ENCODE data around the gene AHNAK. TPM values are rescaled to one million over a fixed set of nuclear protein-coding genes. Genes with fewer than 3 reads are reported as not detected.
A peak's percentile ranks its signal among the peaks of the same experiment; 100 is the strongest.

AHNAK gene
- total RNA-seq, 4 donors from 2014 or later = 1,278 to 2,374 (median 1,866) TPM

GRCh38 chr11:62498031-62498430 lies 48.6 kb downstream of the AHNAK start:
- Histone ChIP-seq H3K27me3 (no peaks in the 10 kb centered on the region), H3K27ac (replicated peaks in 1 of 4) (no peak overlapping the region), H3K9me3 (no peaks in the 10 kb centered on the region), H3K4me1 (peaks cover 37 to 43% (median 39%) of the 10 kb centered on the region in 4 donors), H3K36me3 (no peaks in the 10 kb centered on the region), H3K4me3 (no peak overlapping the region)
- intact Hi-C loops (cut with DNase I) = no loop called here
- 84% methylated on average over 4 of the region's 4 CpGs for WGBS
- TF ChIP-seq POLR2AphosphoS5 (IDR thresholded peaks at IDR 0.05) = no peak
- no peak for DNase-seq (ENCODE audit: extremely low spot score)

DNA sequence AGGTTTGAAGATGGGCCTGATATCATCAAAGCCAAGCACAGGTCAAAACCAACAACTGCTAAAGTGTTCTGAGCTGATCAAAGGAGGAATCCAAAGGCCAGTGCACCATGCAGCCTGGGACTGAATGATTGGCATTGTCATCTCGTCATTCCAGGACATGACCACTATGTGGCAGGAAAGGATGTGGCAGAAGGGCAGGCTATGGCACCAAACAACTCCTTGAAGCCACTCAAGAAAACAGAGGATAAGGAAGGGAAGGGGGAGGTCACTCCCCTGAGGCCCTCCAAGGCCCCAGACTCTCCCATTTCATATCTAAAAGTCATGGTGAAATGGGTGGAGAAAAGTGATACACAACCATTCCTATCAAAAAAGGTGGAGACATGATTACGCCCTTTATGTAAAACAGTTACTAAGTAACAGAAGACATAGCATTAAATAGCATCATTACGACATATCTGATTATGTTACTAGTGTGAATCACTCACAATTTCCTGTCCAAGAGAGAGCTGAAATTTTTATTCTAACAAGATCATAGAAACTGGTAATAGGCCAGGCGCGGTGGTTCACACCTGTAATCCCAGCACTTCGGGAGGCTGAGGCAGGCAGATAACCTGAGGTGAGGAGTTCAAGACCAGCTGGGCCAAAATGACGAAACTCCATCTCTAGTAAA lies 49.3 kb downstream of the AHNAK start:
- DNase-seq (ENCODE audit: extremely low spot score) = no peak
- intact Hi-C loops (cut with DNase I) = no loop called here
- TF ChIP-seq POLR2AphosphoS5 (IDR thresholded peaks at IDR 0.05) (no peak), CTCF (IDR thresholded peaks at IDR 0.05) (peak in 2 of 3 experiments; percentile 8 to 28), EP300 (IDR thresholded peaks at IDR 0.05) (no peak), POLR2A (IDR thresholded peaks at IDR 0.05; ENCODE audit: low read depth) (no peak)
- Histone ChIP-seq H3K4me3 (no peak overlapping the region), H3K9me3 (no peaks in the 10 kb centered on the region), H3K36me3 (no peaks in the 10 kb centered on the region), H3K4me1 (peaks cover 30 to 35% (median 32%) of the 10 kb centered on the region in 4 donors), H3K27me3 (no peaks in the 10 kb centered on the region), H3K27ac (replicated peaks in 1 of 4) (peak overlapping the region in 1 of 4 donors; percentile 9)
- 71% methylated on average over 7 of the region's 7 CpGs for WGBS

- no peak overlapping the region for H3K27ac ChIP-seq (replicated peaks in 1 of 4)
- no peak for DNase-seq (ENCODE audit: extremely low spot score)
- WGBS = 97% methylated on average over 6 of the region's 6 CpGs
- intact Hi-C loops (cut with DNase I) = no loop called here
- TF ChIP-seq POLR2AphosphoS5 (IDR thresholded peaks at IDR 0.05) (no peak), CTCF (IDR thresholded peaks at IDR 0.05) (no peak), EP300 (IDR thresholded peaks at IDR 0.05) (no peak)
- peaks cover 24 to 29% (median 26%) of the 10 kb centered on the region in 4 donors for H3K4me1 ChIP-seq
- no peaks in the 10 kb centered on the region for H3K27me3 ChIP-seq
- no peaks in the 10 kb centered on the region for H3K9me3 ChIP-seq
- no peak overlapping the region for H3K4me3 ChIP-seq
- H3K36me3 ChIP-seq = no peaks in the 10 kb centered on the region
Observed at GRCh38 chr11:62496676-62497075, 49.9 kb downstream of the AHNAK start.

GRCh38 chr11:62494246-62494645 lies 52.4 kb downstream of the AHNAK start:
- H3K27me3 ChIP-seq = no peaks in the 10 kb centered on the region
- no peaks in the 10 kb centered on the region for H3K9me3 ChIP-seq
- H3K4me1 ChIP-seq = peaks cover under 1 to 11% (median 5%) of the 10 kb centered on the region in 4 donors
- TF ChIP-seq POLR2A (IDR thresholded peaks at IDR 0.05; ENCODE audit: low read depth) (no peak), CTCF (IDR thresholded peaks at IDR 0.05) (no peak)
- H3K4me3 ChIP-seq = no peak overlapping the region
- no peak for DNase-seq (ENCODE audit: extremely low spot score)
- 89% methylated on average over 4 of the region's 4 CpGs for WGBS
- no peak overlapping the region for H3K27ac ChIP-seq (replicated peaks in 1 of 4)
- no peaks in the 10 kb centered on the region for H3K36me3 ChIP-seq
- intact Hi-C loops (cut with DNase I) = no loop called here

- WGBS = 94% methylated on average over 3 of the region's 3 CpGs
Observed at GRCh38 chr11:62493801-62494200, 52.8 kb downstream of the AHNAK start.

More at GRCh38 chr11:62493801-62494200, 52.8 kb downstream of the AHNAK start:
- Histone ChIP-seq H3K4me1 (peaks cover 0 to 10% (median 7%) of the 10 kb centered on the region in 4 donors), H3K36me3 (no peaks in the 10 kb centered on the region), H3K27me3 (no peaks in the 10 kb centered on the region), H3K9me3 (no peaks in the 10 kb centered on the region), H3K4me3 (no peak overlapping the region), H3K27ac (replicated peaks in 1 of 4) (no peak overlapping the region)
- intact Hi-C loops (cut with DNase I) = no loop called here
- no peak for TF ChIP-seq EP300 (IDR thresholded peaks at IDR 0.05)
- TF ChIP-seq CTCF (IDR thresholded peaks at IDR 0.05) = no peak
- no peak for TF ChIP-seq POLR2AphosphoS5 (IDR thresholded peaks at IDR 0.05)
- DNase-seq (ENCODE audit: extremely low spot score) = no peak

Measured in esophagus muscularis mucosa (tissue), 4 donors.